GM12875 (cell line): ENCODE results near the gene ANKRD24.

Experiments used
- H3K4me3 ChIP-seq: one replicate; pipeline ENCODE4 v1.5.1; 2011; ENCODE audit warnings: low read depth, low read length, control low read depth
- CTCF ChIP-seq: IDR thresholded peaks from 2 replicates; pipeline ENCODE4 v1.5.1; 2011; ENCODE audit warnings: low read depth, mild to moderate bottlenecking, control low read depth, inconsistent platforms, low read length, moderate library complexity, borderline replicate concordance; ENCODE audit not compliant: insufficient read depth

Gene ANKRD24

GRCh38 chr19:4174895-4175668 is 7.4 kb upstream of the ANKRD24 start:
- H3K4me3 ChIP-seq = no peak overlapping the region
- no peak for TF ChIP-seq CTCF

- TF ChIP-seq CTCF = no peak
- no peak overlapping the region for H3K4me3 ChIP-seq
Measured at GRCh38 chr19:4175669-4175931, 6.9 kb upstream of the ANKRD24 start.

- TF ChIP-seq CTCF = no peak
Measured at GRCh38 chr19:4177146-4177545, 5.3 kb upstream of the ANKRD24 start.

GRCh38 chr19:4178990-4179389 is 3.5 kb upstream of the ANKRD24 start:
- TF ChIP-seq CTCF = no peak
- no peak overlapping the region for H3K4me3 ChIP-seq

More at GRCh38 chr19:4177146-4177545, 5.3 kb upstream of the ANKRD24 start:
- H3K4me3 ChIP-seq = no peak overlapping the region

GRCh38 chr19:4181053-4181508 is 1.4 kb upstream of the ANKRD24 start:
- no peak overlapping the region for H3K4me3 ChIP-seq
- TF ChIP-seq CTCF = no peak

GRCh38 chr19:4183967-4184717 is 1.7 kb downstream of the ANKRD24 start:
- TF ChIP-seq CTCF = no peak
- no peak overlapping the region for H3K4me3 ChIP-seq
